Calu3 (cell line): Measurements from ENCODE around the gene TMA7. TPM values are rescaled to one million over a fixed set of nuclear protein-coding genes. Genes with fewer than 3 reads are reported as not detected.

Source experiments
- BruUV-seq: library from RNA; stranded (reverse); fragments of 400-500 nt; replicated peaks from 2 replicates; lab custom pipeline; 2021; lab: Mats Ljungman, UMichigan
- CTCF ChIA-PET: fragments of 300-600 bp; sonication (Branson Sonifier 250); formaldehyde crosslinking; loops from one replicate; lab custom pipeline; 2022; ENCODE audit warnings: antibody characterized with exemption; lab: Charles Lee
- DNase-seq: peaks from one replicate; pipeline ENCODE4 v3.0.0; 2022
- H3K27ac Mint-ChIP-seq: one replicate; pipeline ENCODE4 v1.8.0; 2022; ENCODE audit warnings: mixed read lengths; ENCODE audit not compliant: unreplicated experiment
- H3K27me3 Mint-ChIP-seq: one replicate; pipeline ENCODE4 v1.8.0; 2022; ENCODE audit warnings: mixed read lengths; ENCODE audit not compliant: unreplicated experiment
- H3K36me3 Mint-ChIP-seq: one replicate; pipeline ENCODE4 v1.8.0; 2022; ENCODE audit warnings: mild to moderate bottlenecking, moderate library complexity, mixed read lengths; ENCODE audit not compliant: insufficient read depth, unreplicated experiment
- H3K4me1 Mint-ChIP-seq: one replicate; pipeline ENCODE4 v1.8.0; 2022; ENCODE audit warnings: mild to moderate bottlenecking, low read depth, mixed read lengths; ENCODE audit not compliant: unreplicated experiment
- H3K4me3 Mint-ChIP-seq: one replicate; pipeline ENCODE4 v1.8.0; 2022; ENCODE audit warnings: mild to moderate bottlenecking, low read depth, moderate library complexity, mixed read lengths; ENCODE audit not compliant: unreplicated experiment
- H3K9me3 Mint-ChIP-seq: one replicate; pipeline ENCODE4 v1.8.0; 2022; ENCODE audit warnings: low read depth, mixed read lengths; ENCODE audit not compliant: unreplicated experiment
- CTCF ChIP-seq: fragments of 200-600 bp; IDR thresholded peaks from one replicate; pipeline ENCODE4 v1.8.0; 2022; ENCODE audit warnings: antibody characterized with exemption; ENCODE audit not compliant: unreplicated experiment
- intact Hi-C: fragments of 100-400 bp; cut with micrococcal nuclease; formaldehyde crosslinking; loops from one replicate; pipeline ENCODE4 v1.10.0; 2022; ENCODE audit not compliant: unreplicated experiment
- total RNA-seq: library from RNA; stranded (reverse); gene quantifications from 2 replicates; pipeline ENCODE4 v1.2.3, GENCODE V29; 2022

The TMA7 gene
- total RNA-seq, 1 experiment from 2014 or later = 171 TPM

- CTCF ChIA-PET = interaction anchor here (0.8 kb wide), 1 partner anchor 26 kb away, joined by 3 read pairs; no protein-coding TSS in a partner anchor
- intact Hi-C loops = no loop called here
- no TSS peak for BruUV-seq
- Mint-ChIP-seq H3K27me3 (no peaks in the 10 kb centered on the region), H3K4me3 (no peak overlapping the region), H3K27ac (no peak overlapping the region), H3K9me3 (no peaks in the 10 kb centered on the region), H3K4me1 (no peaks in the 10 kb centered on the region), H3K36me3 (peaks cover 52% of the 10 kb centered on the region)
- TF ChIP-seq CTCF = no peak
- no peak for DNase-seq
Measured at GRCh38 chr3:48410205-48411040, 29.6 kb upstream of the TMA7 start.

DNA sequence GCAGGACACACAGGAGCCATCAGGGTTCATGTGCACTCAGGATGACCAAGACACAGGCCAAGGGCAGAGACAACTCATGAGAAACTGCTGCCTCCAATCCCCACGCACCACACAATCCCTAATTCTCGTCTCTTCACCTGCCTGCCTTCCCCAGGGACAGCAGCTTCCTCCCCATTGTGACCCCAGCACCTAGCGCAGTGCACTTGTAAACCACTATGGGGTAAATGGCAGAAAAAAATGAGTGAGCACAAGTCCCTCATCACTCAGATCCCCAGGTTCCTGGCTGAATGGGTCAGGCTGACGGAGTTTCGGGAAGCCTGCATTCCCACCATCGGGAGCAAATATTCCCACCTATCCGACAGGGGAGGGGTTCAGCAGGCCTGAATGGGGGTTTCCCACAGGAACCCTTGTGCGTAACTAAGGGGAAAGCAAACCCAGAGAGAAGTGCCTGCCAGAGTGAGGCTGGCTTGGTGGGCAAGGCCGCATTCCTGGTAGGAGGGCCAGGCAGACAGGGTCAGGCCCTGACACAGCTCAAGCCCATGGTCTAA, 28.9 kb upstream of the TMA7 start:
- intact Hi-C loops = no loop called here
- no peak for TF ChIP-seq CTCF
- Mint-ChIP-seq H3K36me3 (peaks cover 58% of the 10 kb centered on the region), H3K27ac (no peak overlapping the region), H3K27me3 (no peaks in the 10 kb centered on the region), H3K4me1 (no peaks in the 10 kb centered on the region), H3K9me3 (no peaks in the 10 kb centered on the region), H3K4me3 (no peak overlapping the region)
- no TSS peak for BruUV-seq
- no peak for DNase-seq
- CTCF ChIA-PET = interaction anchor here (0.8 kb wide), 1 partner anchor 25 kb away, joined by 3 read pairs; no protein-coding TSS in a partner anchor

- no peak for DNase-seq
- H3K36me3 Mint-ChIP-seq = peaks cover 65% of the 10 kb centered on the region
- CTCF ChIA-PET = interaction anchor here (0.8 kb wide), 1 partner anchor 24 kb away, joined by 3 read pairs; no protein-coding TSS in a partner anchor
- no peak overlapping the region for H3K4me3 Mint-ChIP-seq
- no TSS peak for BruUV-seq
- no peak for TF ChIP-seq CTCF
- intact Hi-C loops = no loop called here
- H3K9me3 Mint-ChIP-seq = no peaks in the 10 kb centered on the region
- no peaks in the 10 kb centered on the region for H3K27me3 Mint-ChIP-seq
- H3K4me1 Mint-ChIP-seq = no peaks in the 10 kb centered on the region
- H3K27ac Mint-ChIP-seq = no peak overlapping the region
Measured at GRCh38 chr3:48411606-48412374, 28.3 kb upstream of the TMA7 start.

- no peak for TF ChIP-seq CTCF
- intact Hi-C loops = no loop called here
- Mint-ChIP-seq H3K4me3 (no peak overlapping the region), H3K9me3 (no peaks in the 10 kb centered on the region), H3K4me1 (no peaks in the 10 kb centered on the region), H3K27ac (no peak overlapping the region), H3K36me3 (peaks cover 65% of the 10 kb centered on the region), H3K27me3 (no peaks in the 10 kb centered on the region)
- CTCF ChIA-PET = no interaction called here
- TSS peak; percentile 13 for BruUV-seq
- DNase-seq = no peak
Measured at GRCh38 chr3:48412375-48413001, 27.6 kb upstream of the TMA7 start.
